Peyer's patch (tissue), 4 donors: ENCODE measurements around the gene PROX1.

Experiments used
- POLR2A ChIP-seq, 2 donors: fragments of 450-650 bp; IDR thresholded peaks; one replicate each; pipeline ENCODE4 v1.5.1; 2017; ENCODE audit warnings: antibody characterized with exemption in 2 of 2, mild to moderate bottlenecking in 2 of 2, moderate library complexity in 2 of 2
- TF ChIP-seq, protein P1 (sequence below), 6 experiments: fragments of 450-650 bp in 4 of 6; fragments of 200-600 bp in 2 of 6; sonication (generic) in 1 of 6; IDR thresholded peaks; one replicate each; pipeline ENCODE4 v1.5.1; 2017 to 2019; ENCODE audit warnings: antibody characterized with exemption in 6 of 6, mild to moderate bottlenecking in 3 of 6, moderate library complexity in 1 of 6

DNA sequence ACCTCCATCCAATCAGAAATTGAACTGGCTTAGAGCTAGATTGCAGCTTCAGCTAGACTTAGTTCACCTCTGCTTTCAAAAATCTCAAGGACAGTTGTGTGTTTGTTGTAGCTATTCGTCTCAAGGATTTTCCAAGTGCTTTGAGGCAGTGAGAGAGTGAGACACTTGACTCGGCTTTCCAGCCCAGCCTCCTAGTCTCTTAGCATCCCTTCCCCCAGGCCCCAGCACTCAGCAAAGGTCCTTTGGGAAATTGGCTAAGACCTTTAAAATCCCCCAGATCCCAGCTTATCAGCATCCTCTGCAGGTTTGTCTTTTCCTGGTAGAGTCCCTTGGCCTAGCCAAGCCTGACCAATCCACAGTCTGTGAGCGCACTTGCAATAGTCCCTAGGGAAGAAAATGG, 47.9 kb upstream of the PROX1 start:
- TF ChIP-seq POLR2A (IDR thresholded peaks at IDR 0.05): no peak
- TF ChIP-seq, protein P1, sequence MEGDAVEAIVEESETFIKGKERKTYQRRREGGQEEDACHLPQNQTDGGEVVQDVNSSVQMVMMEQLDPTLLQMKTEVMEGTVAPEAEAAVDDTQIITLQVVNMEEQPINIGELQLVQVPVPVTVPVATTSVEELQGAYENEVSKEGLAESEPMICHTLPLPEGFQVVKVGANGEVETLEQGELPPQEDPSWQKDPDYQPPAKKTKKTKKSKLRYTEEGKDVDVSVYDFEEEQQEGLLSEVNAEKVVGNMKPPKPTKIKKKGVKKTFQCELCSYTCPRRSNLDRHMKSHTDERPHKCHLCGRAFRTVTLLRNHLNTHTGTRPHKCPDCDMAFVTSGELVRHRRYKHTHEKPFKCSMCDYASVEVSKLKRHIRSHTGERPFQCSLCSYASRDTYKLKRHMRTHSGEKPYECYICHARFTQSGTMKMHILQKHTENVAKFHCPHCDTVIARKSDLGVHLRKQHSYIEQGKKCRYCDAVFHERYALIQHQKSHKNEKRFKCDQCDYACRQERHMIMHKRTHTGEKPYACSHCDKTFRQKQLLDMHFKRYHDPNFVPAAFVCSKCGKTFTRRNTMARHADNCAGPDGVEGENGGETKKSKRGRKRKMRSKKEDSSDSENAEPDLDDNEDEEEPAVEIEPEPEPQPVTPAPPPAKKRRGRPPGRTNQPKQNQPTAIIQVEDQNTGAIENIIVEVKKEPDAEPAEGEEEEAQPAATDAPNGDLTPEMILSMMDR (IDR thresholded peaks at IDR 0.05): no peak
